Testis (tissue), 3 donors: ENCODE results near the gene GPC6. TPM values are rescaled to one million over a fixed set of nuclear protein-coding genes. Genes with fewer than 3 reads are reported as not detected.

Experiments used
- DNase-seq: peaks from one replicate; pipeline ENCODE4 v3.0.0-alpha.2; 2019
- H3K27ac ChIP-seq, 2 donors: fragments of 200-600 bp; sonication (generic); one replicate each; pipeline ENCODE4 v1.5.1; 2019
- H3K27me3 ChIP-seq: fragments of 200-600 bp; sonication (generic); one replicate; pipeline ENCODE4 v1.5.1; 2019
- H3K36me3 ChIP-seq: fragments of 200-600 bp; sonication (generic); one replicate; pipeline ENCODE4 v1.5.1; 2017; ENCODE audit warnings: low read depth; ENCODE audit errors: missing control alignments
- H3K4me1 ChIP-seq: fragments of 200-600 bp; sonication (generic); one replicate; pipeline ENCODE4 v1.5.1; 2019
- H3K4me3 ChIP-seq, 2 donors: fragments of 200-600 bp; sonication (generic); one replicate each; pipeline ENCODE4 v1.5.1; 2017 to 2019
- H3K9me3 ChIP-seq: fragments of 200-600 bp; sonication (generic); one replicate; pipeline ENCODE4 v1.5.1; 2017
- POLR2A ChIP-seq: fragments of 450-650 bp; IDR thresholded peaks from one replicate; pipeline ENCODE4 v1.6.1; 2017; ENCODE audit warnings: antibody characterized with exemption, mild to moderate bottlenecking, moderate library complexity
- WGBS, 2 donors: methylation state at CpG; one replicate each; pipeline ENCODE4 v1.1.5; 2018; 5-methylcytosine and 5-hydroxymethylcytosine counted together
- intact Hi-C: fragments of 100-400 bp; cut with DNase I; formaldehyde crosslinking; loops from one replicate; pipeline ENCODE4 v1.15.1; 2023; ENCODE audit warnings: low total_unique reads
- polyA plus RNA-seq: library from polyadenylated mRNA; stranded (reverse); fragments of 350-450 nt; fragmentation: Illumina TruSeq; extraction: RNeasy Lipid Tissue Mini Kit (QIAGEN cat#74804); gene quantifications from one replicate; pipeline ENCODE4 v1.2.3, GENCODE V29; 2014; ENCODE audit warnings: low read depth, low replicate concordance; ENCODE audit not compliant: insufficient read depth
- total RNA-seq, 2 donors: library from RNA; depleted of rRNA; stranded (reverse); fragments of >200 nt; gene quantifications; one replicate each; pipeline ENCODE4 v1.2.3, GENCODE V29; 2016
- TF ChIP-seq, protein P1 (sequence below), 3 experiments: fragments of 450-650 bp in 2 of 3; fragments of 200-600 bp in 1 of 3; sonication (generic) in 1 of 3; IDR thresholded peaks; one replicate each; pipeline ENCODE4 v1.5.1; 2016 to 2019; ENCODE audit warnings: antibody characterized with exemption in 3 of 3, mild to moderate bottlenecking in 2 of 3, moderate library complexity in 1 of 3

GPC6 gene
- total and polyA plus RNA-seq, 3 donors from 2014 or later: 2.2 to 6.9 (median 4.3) TPM

DNA sequence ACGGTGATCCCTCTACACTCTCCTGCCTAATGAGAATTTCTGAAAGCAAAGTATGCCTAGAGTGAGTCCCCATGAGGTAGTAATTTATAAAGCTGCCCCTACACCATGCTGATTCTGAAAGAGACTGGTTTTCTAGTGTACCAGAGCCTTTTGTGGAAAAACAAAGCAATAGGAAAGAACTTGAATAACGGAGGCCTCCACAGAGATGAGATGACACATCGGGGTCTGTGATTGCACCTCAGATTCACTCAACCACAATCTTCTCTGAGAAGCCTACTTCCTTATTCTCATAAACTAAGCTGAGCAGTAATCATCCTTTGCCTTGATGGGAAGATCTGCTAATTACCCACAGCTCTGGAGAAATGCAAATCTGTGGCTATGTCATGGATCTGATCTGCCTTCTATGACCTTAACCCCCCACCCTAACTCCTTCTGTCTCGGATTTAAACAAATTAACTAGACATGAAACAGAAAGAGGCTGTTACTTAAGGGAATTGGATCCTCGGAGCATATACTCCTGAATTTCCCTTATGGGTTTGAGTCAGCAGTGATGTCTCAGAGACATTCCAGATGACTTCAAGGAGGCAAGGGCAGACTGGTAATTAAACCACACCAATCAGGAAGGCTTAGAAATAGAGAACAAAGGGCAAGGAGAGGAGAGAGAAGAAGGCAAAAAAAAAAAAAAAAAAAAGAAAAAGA lies 1124.8 kb downstream of the GPC6 start:
- TF ChIP-seq POLR2A: no peak
- TF ChIP-seq, protein P1, sequence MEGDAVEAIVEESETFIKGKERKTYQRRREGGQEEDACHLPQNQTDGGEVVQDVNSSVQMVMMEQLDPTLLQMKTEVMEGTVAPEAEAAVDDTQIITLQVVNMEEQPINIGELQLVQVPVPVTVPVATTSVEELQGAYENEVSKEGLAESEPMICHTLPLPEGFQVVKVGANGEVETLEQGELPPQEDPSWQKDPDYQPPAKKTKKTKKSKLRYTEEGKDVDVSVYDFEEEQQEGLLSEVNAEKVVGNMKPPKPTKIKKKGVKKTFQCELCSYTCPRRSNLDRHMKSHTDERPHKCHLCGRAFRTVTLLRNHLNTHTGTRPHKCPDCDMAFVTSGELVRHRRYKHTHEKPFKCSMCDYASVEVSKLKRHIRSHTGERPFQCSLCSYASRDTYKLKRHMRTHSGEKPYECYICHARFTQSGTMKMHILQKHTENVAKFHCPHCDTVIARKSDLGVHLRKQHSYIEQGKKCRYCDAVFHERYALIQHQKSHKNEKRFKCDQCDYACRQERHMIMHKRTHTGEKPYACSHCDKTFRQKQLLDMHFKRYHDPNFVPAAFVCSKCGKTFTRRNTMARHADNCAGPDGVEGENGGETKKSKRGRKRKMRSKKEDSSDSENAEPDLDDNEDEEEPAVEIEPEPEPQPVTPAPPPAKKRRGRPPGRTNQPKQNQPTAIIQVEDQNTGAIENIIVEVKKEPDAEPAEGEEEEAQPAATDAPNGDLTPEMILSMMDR (IDR thresholded peaks at IDR 0.05): no peak
- intact Hi-C loops: no loop called here
- no peak overlapping the region for H3K4me3 ChIP-seq
- DNase-seq: no peak
- no peaks in the 10 kb centered on the region for H3K9me3 ChIP-seq
- 78 to 85% methylated on average over 5 of the region's 5 CpGs for WGBS, 2 donors
- H3K4me1 ChIP-seq: no peaks in the 10 kb centered on the region
- H3K27ac ChIP-seq: no peak overlapping the region
- H3K36me3 ChIP-seq: no peaks in the 10 kb centered on the region
- H3K27me3 ChIP-seq: no peaks in the 10 kb centered on the region

DNA sequence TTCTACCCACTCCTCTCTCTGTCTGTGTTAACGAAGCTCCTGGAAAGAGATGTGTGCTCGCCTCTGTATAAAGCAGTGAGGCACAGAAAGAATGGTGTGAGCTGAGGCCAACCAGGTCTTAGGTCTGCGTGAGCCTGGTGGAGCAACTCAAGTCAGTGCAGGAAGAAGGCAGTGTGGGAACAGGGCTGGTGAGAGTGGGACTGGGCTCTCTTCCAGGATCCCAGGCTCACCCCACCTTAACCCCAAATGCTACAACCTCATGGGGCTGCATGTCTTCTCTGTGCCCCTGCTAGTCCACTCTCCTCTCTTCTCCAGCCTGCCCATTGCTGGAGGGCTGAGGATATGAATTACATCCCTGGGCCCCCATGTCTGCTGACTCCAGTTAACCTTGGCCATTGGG lies 1125.5 kb downstream of the GPC6 start:
- H3K27ac ChIP-seq: no peak overlapping the region
- no peaks in the 10 kb centered on the region for H3K36me3 ChIP-seq
- no peaks in the 10 kb centered on the region for H3K9me3 ChIP-seq
- no peaks in the 10 kb centered on the region for H3K27me3 ChIP-seq
- no peak overlapping the region for H3K4me3 ChIP-seq
- 78 to 92% methylated on average over 3 of the region's 3 CpGs for WGBS, 2 donors
- TF ChIP-seq POLR2A: no peak
- TF ChIP-seq, protein P1 (IDR thresholded peaks at IDR 0.05): no peak
- H3K4me1 ChIP-seq: no peaks in the 10 kb centered on the region
- no peak for DNase-seq
- intact Hi-C loops: no loop called here

GRCh38 chr13:94353167-94353710 lies 1126.6 kb downstream of the GPC6 start:
- Histone ChIP-seq H3K9me3 (no peaks in the 10 kb centered on the region), H3K36me3 (no peaks in the 10 kb centered on the region), H3K4me1 (no peaks in the 10 kb centered on the region), H3K27ac (no peak overlapping the region), H3K4me3 (no peak overlapping the region), H3K27me3 (no peaks in the 10 kb centered on the region)
- TF ChIP-seq, protein P1 (IDR thresholded peaks at IDR 0.05): no peak
- TF ChIP-seq POLR2A: no peak
- intact Hi-C loops: no loop called here
- no peak for DNase-seq
- 91 to 92% methylated on average over 8 of the region's 8 CpGs for WGBS, 2 donors

DNA sequence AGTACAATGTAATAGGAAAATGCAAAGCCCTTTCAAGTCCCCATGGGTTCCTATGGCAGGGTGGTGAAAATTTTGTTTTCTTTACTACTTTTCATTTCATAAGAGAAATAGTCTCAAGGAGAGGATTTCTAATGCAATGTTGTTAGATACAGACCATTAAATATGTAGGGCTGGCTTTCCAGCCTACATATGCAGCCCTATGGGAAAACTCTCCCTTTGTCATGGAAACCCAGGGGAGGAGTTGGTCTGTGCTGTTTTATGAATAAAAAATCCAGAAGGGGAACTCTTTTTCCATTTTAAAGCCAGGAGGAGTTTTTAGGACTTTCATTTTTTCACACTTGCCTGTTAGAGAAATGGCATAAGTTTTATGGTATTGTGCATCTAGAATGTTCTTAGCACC lies 1133.3 kb downstream of the GPC6 start:
- TF ChIP-seq, protein P1 (IDR thresholded peaks at IDR 0.05): no peak
- TF ChIP-seq POLR2A: no peak
- no peaks in the 10 kb centered on the region for H3K36me3 ChIP-seq
- no peak for DNase-seq
- no peaks in the 10 kb centered on the region for H3K9me3 ChIP-seq
- H3K4me1 ChIP-seq: no peaks in the 10 kb centered on the region
- H3K27me3 ChIP-seq: no peaks in the 10 kb centered on the region
- no peak overlapping the region for H3K4me3 ChIP-seq
- intact Hi-C loops: no loop called here
- no peak overlapping the region for H3K27ac ChIP-seq

- TF ChIP-seq, protein P1 (IDR thresholded peaks at IDR 0.05): peak; percentile 82 to 92 (median 91)
- no peak for TF ChIP-seq POLR2A
- peak; percentile 83 for DNase-seq
- Histone ChIP-seq H3K4me3 (no peak overlapping the region), H3K4me1 (no peaks in the 10 kb centered on the region), H3K27ac (no peak overlapping the region), H3K27me3 (no peaks in the 10 kb centered on the region), H3K36me3 (no peaks in the 10 kb centered on the region), H3K9me3 (no peaks in the 10 kb centered on the region)
- intact Hi-C loops: no loop called here
- WGBS, 2 donors: 8 to 17% methylated on average over 4 of the region's 4 CpGs
Measured at GRCh38 chr13:94362411-94362909, 1135.9 kb downstream of the GPC6 start.
